ENCODE measurements around the gene HHATL. TPM values are rescaled to one million over a fixed set of nuclear protein-coding genes. Genes with fewer than 3 reads are reported as not detected.

The HHATL gene
- total RNA-seq: not detected in 2 replicates

GRCh38 chr3:42702066-42702951 lies at the start of gene HHATL:
TSS of gene HHATL (minus strand) at chr3:42702798. CDS start at chr3:42700826, 1,972 bp downstream.

GRCh38 chr3:42685363-42685881 lies 17.2 kb downstream of the HHATL start, which contains the start of gene KLHL40:
TSS of gene KLHL40 (plus strand) at chr3:42685537. CDS start at chr3:42685619, 82 bp downstream.

GRCh38 chr3:42653560-42654330 lies 48.9 kb downstream of the HHATL start, which contains the start of gene ZBTB47:
TSS of gene ZBTB47 (plus strand) at chr3:42653697. CDS start at chr3:42658356, 4,659 bp downstream.

Other genes with a start within 250 kb of the HHATL start
- 6.2 and 10.1 TPM in 2 replicates for gene VIPR1, start 200.2 kb downstream of the HHATL start, total RNA-seq
- gene SEC22C, start 120.8 kb downstream of the HHATL start, total RNA-seq: 50.9 and 52.1 TPM in 2 replicates
- 15.2 and 34.2 TPM in 2 replicates for gene SS18L2, start 111.9 kb downstream of the HHATL start, total RNA-seq
- gene NKTR, start 102.1 kb downstream of the HHATL start, total RNA-seq: 27.3 and 48.0 TPM in 2 replicates
- 8.2 and 20.6 TPM in 2 replicates for gene ZBTB47, start 49.1 kb downstream of the HHATL start, total RNA-seq
- not detected in 2 replicates for gene KLHL40, start 17.3 kb downstream of the HHATL start, total RNA-seq
- gene CCDC13, start 70.5 kb upstream of the HHATL start, total RNA-seq: 0.68 and 0.71 TPM in 2 replicates
- gene HIGD1A, start 101.7 kb upstream of the HHATL start, total RNA-seq: 180 and 234 TPM in 2 replicates
- gene ACKR2, start 106.6 kb upstream of the HHATL start, total RNA-seq: 0.68 and 1.6 TPM in 2 replicates
- not detected in 2 replicates for gene CYP8B1, start 173.1 kb upstream of the HHATL start, total RNA-seq
- gene ZNF662, start 203.3 kb upstream of the HHATL start, total RNA-seq: 1.2 and 1.7 TPM in 2 replicates